ENCODE measurements around the gene GPATCH1.
"Not testable (repeated sequence)": the region's sequence is repeated elsewhere in the genome, so short reads cannot be mapped to it uniquely, and the experiment has no call there.

GPATCH1 gene

GRCh38 chr19:33161201-33161600, 80.2 kb downstream of the GPATCH1 start:
- no peak for DNase-seq

- no peak for DNase-seq
These were observed 82.5 kb downstream of the GPATCH1 start for GRCh38 chr19:33163481-33163880.

GRCh38 chr19:33166037-33166436, 85.1 kb downstream of the GPATCH1 start:
- not testable (repeated sequence) for DNase-seq

GRCh38 chr19:33167438-33167837, 86.5 kb downstream of the GPATCH1 start:
- DNase-seq = no peak

GRCh38 chr19:33168528-33168927, 87.5 kb downstream of the GPATCH1 start:
- no peak for DNase-seq

- DNase-seq = no peak
These were observed 90.3 kb downstream of the GPATCH1 start for GRCh38 chr19:33171222-33171795.

- no peak for DNase-seq
These were observed 91.0 kb downstream of the GPATCH1 start for GRCh38 chr19:33171916-33172359.

GRCh38 chr19:33174186-33174585, 93.2 kb downstream of the GPATCH1 start:
- DNase-seq = no peak

GRCh38 chr19:33175156-33175782, 94.3 kb downstream of the GPATCH1 start:
- DNase-seq = no peak

GRCh38 chr19:33175886-33176669, 95.1 kb downstream of the GPATCH1 start:
- DNase-seq = peak; percentile 4

- peak; percentile 98 for DNase-seq
These were observed 95.9 kb downstream of the GPATCH1 start for GRCh38 chr19:33176670-33177416.

GRCh38 chr19:33177417-33177979, 96.5 kb downstream of the GPATCH1 start:
- no peak for DNase-seq
